ENCODE measurements around the gene DCPS.

DNA sequence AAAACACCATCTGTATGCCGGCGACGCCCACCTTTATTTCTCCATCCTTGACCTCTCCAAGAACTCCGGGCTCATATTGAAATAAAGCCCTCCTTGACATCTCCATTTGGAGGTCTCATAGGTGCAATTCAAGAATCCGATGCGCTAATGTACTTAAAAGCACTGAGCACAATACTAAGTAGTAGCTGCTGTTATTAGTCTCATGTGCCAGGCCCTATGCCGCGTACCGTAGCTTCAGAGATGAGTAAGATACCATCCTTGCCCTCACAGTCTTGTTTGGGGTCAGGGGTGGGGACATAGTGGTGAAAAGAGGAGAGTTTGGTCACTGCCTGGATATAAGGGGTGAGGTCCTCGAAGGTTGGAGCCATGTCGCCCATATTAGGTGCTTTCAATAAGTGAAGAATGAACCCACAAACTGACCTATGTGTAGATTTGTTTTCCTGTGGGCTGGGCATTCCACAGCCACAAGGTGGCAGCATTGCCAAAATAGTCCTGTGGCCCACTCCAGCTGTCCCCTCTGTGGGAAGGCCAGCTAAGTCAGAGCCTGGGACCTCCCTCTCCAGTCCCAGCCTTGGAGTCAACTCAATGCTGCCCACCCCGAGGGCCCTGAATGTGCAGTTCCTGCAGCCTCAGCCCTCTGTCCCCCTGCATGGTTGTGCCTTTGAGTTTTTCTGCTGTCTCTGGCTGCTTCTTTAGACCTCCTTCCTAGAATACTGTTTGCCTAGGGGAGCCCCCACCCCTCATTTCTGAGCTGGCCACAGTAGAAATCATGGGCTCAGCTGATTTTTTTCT, 6.5 kb downstream of the DCPS start:
- no peak for TF ChIP-seq POLR2AphosphoS5 (IDR thresholded peaks at IDR 0.05; ENCODE audit: borderline replicate concordance, low read depth, low read length)
- TF ChIP-seq EZH2 (IDR thresholded peaks at IDR 0.05): no peak
- TF ChIP-seq FOXP2 (optimal IDR thresholded peaks at IDR 0.05; ENCODE audit: control extremely low read depth, extremely low read length, insufficient read depth): no peak
